ENCODE data around the gene ADGRF1.

Gene ADGRF1

GRCh38 chr6:47022191-47022590 is 19.9 kb downstream of the ADGRF1 start:
- Histone ChIP-seq H3K9me3 (ENCODE audit: low read depth, low read length) (no peaks in the 10 kb centered on the region), H3K9ac (ENCODE audit: insufficient read length) (no peak overlapping the region), H3K27ac (no peak overlapping the region), H3K4me3 (no peak overlapping the region), H3K36me3 (ENCODE audit: insufficient read depth, low read length) (no peaks in the 10 kb centered on the region)
- no peak for DNase-seq (ENCODE audit: low read depth, low spot score)
- TF ChIP-seq EZH2 (IDR thresholded peaks at IDR 0.05) = no peak
- TF ChIP-seq POLR2AphosphoS5 (IDR thresholded peaks at IDR 0.05; ENCODE audit: borderline replicate concordance, low read depth, low read length) = no peak
- no peak for TF ChIP-seq FOXP2 (optimal IDR thresholded peaks at IDR 0.05; ENCODE audit: control extremely low read depth, extremely low read length, insufficient read depth)

- TF ChIP-seq POLR2AphosphoS5 (IDR thresholded peaks at IDR 0.05; ENCODE audit: borderline replicate concordance, low read depth, low read length) = no peak
- no peak for TF ChIP-seq FOXP2 (optimal IDR thresholded peaks at IDR 0.05; ENCODE audit: control extremely low read depth, extremely low read length, insufficient read depth)
- TF ChIP-seq EZH2 (IDR thresholded peaks at IDR 0.05) = no peak
- Histone ChIP-seq H3K4me3 (no peak overlapping the region), H3K36me3 (ENCODE audit: insufficient read depth, low read length) (no peaks in the 10 kb centered on the region), H3K9ac (ENCODE audit: insufficient read length) (no peak overlapping the region), H3K27ac (no peak overlapping the region), H3K9me3 (ENCODE audit: low read depth, low read length) (no peaks in the 10 kb centered on the region)
- DNase-seq (ENCODE audit: low read depth, low spot score) = no peak
These were observed 22.2 kb downstream of the ADGRF1 start for GRCh38 chr6:47019941-47020340.

- no peaks in the 10 kb centered on the region for H3K36me3 ChIP-seq (ENCODE audit: insufficient read depth, low read length)
- no peaks in the 10 kb centered on the region for H3K9me3 ChIP-seq (ENCODE audit: low read depth, low read length)
- H3K4me3 ChIP-seq = no peak overlapping the region
- H3K27ac ChIP-seq = no peak overlapping the region
- DNase-seq (ENCODE audit: low read depth, low spot score) = no peak
- no peak for TF ChIP-seq FOXP2 (optimal IDR thresholded peaks at IDR 0.05; ENCODE audit: control extremely low read depth, extremely low read length, insufficient read depth)
- H3K9ac ChIP-seq (ENCODE audit: insufficient read length) = no peak overlapping the region
These were observed 25.2 kb downstream of the ADGRF1 start for GRCh38 chr6:47016909-47017308.

GRCh38 chr6:47016261-47016660 is 25.9 kb downstream of the ADGRF1 start:
- TF ChIP-seq EZH2 (IDR thresholded peaks at IDR 0.05) (no peak), FOXP2 (optimal IDR thresholded peaks at IDR 0.05; ENCODE audit: control extremely low read depth, extremely low read length, insufficient read depth) (no peak), POLR2AphosphoS5 (IDR thresholded peaks at IDR 0.05; ENCODE audit: borderline replicate concordance, low read depth, low read length) (no peak)
- H3K4me3 ChIP-seq = no peak overlapping the region
- no peak overlapping the region for H3K9ac ChIP-seq (ENCODE audit: insufficient read length)
- H3K27ac ChIP-seq = no peak overlapping the region
- no peaks in the 10 kb centered on the region for H3K9me3 ChIP-seq (ENCODE audit: low read depth, low read length)
- no peaks in the 10 kb centered on the region for H3K36me3 ChIP-seq (ENCODE audit: insufficient read depth, low read length)
- DNase-seq (ENCODE audit: low read depth, low spot score) = no peak

GRCh38 chr6:47014401-47014800 is 27.7 kb downstream of the ADGRF1 start:
- Histone ChIP-seq H3K4me3 (no peak overlapping the region), H3K36me3 (ENCODE audit: insufficient read depth, low read length) (no peaks in the 10 kb centered on the region), H3K27ac (no peak overlapping the region), H3K9me3 (ENCODE audit: low read depth, low read length) (no peaks in the 10 kb centered on the region), H3K9ac (ENCODE audit: insufficient read length) (no peak overlapping the region)
- no peak for TF ChIP-seq EZH2 (IDR thresholded peaks at IDR 0.05)
- TF ChIP-seq POLR2AphosphoS5 (IDR thresholded peaks at IDR 0.05; ENCODE audit: borderline replicate concordance, low read depth, low read length) = no peak
- no peak for TF ChIP-seq FOXP2 (optimal IDR thresholded peaks at IDR 0.05; ENCODE audit: control extremely low read depth, extremely low read length, insufficient read depth)
- DNase-seq (ENCODE audit: low read depth, low spot score) = no peak

- H3K4me3 ChIP-seq = no peak overlapping the region
These were observed 32.5 kb downstream of the ADGRF1 start for GRCh38 chr6:47009583-47009982.

GRCh38 chr6:47008397-47008763 is 33.8 kb downstream of the ADGRF1 start:
- no peak overlapping the region for H3K4me3 ChIP-seq
- no peaks in the 10 kb centered on the region for H3K36me3 ChIP-seq (ENCODE audit: insufficient read depth, low read length)
- H3K9me3 ChIP-seq (ENCODE audit: low read depth, low read length) = no peaks in the 10 kb centered on the region
- no peak overlapping the region for H3K9ac ChIP-seq (ENCODE audit: insufficient read length)
- no peak overlapping the region for H3K27ac ChIP-seq
- no peak for TF ChIP-seq EZH2 (IDR thresholded peaks at IDR 0.05)
- no peak for TF ChIP-seq FOXP2 (optimal IDR thresholded peaks at IDR 0.05; ENCODE audit: control extremely low read depth, extremely low read length, insufficient read depth)
- no peak for TF ChIP-seq POLR2AphosphoS5 (IDR thresholded peaks at IDR 0.05; ENCODE audit: borderline replicate concordance, low read depth, low read length)
- DNase-seq (ENCODE audit: low read depth, low spot score) = no peak

More at GRCh38 chr6:47009583-47009982, 32.5 kb downstream of the ADGRF1 start:
- no peak overlapping the region for H3K27ac ChIP-seq
- no peaks in the 10 kb centered on the region for H3K9me3 ChIP-seq (ENCODE audit: low read depth, low read length)
- no peak overlapping the region for H3K9ac ChIP-seq (ENCODE audit: insufficient read length)
- no peak for DNase-seq (ENCODE audit: low read depth, low spot score)
- TF ChIP-seq EZH2 (IDR thresholded peaks at IDR 0.05) (no peak), FOXP2 (optimal IDR thresholded peaks at IDR 0.05; ENCODE audit: control extremely low read depth, extremely low read length, insufficient read depth) (no peak), POLR2AphosphoS5 (IDR thresholded peaks at IDR 0.05; ENCODE audit: borderline replicate concordance, low read depth, low read length) (no peak)
- no peaks in the 10 kb centered on the region for H3K36me3 ChIP-seq (ENCODE audit: insufficient read depth, low read length)

- TF ChIP-seq POLR2AphosphoS5 (IDR thresholded peaks at IDR 0.05; ENCODE audit: borderline replicate concordance, low read depth, low read length) (no peak), FOXP2 (optimal IDR thresholded peaks at IDR 0.05; ENCODE audit: control extremely low read depth, extremely low read length, insufficient read depth) (no peak), EZH2 (IDR thresholded peaks at IDR 0.05) (no peak)
- DNase-seq (ENCODE audit: low read depth, low spot score) = no peak
These were observed 34.3 kb downstream of the ADGRF1 start for GRCh38 chr6:47007657-47008396.

GRCh38 chr6:47005486-47005885 is 36.6 kb downstream of the ADGRF1 start:
- Histone ChIP-seq H3K4me3 (no peak overlapping the region), H3K9me3 (ENCODE audit: low read depth, low read length) (no peaks in the 10 kb centered on the region), H3K36me3 (ENCODE audit: insufficient read depth, low read length) (no peaks in the 10 kb centered on the region), H3K27ac (no peak overlapping the region), H3K9ac (ENCODE audit: insufficient read length) (no peak overlapping the region)
- TF ChIP-seq POLR2AphosphoS5 (IDR thresholded peaks at IDR 0.05; ENCODE audit: borderline replicate concordance, low read depth, low read length) (no peak), FOXP2 (optimal IDR thresholded peaks at IDR 0.05; ENCODE audit: control extremely low read depth, extremely low read length, insufficient read depth) (no peak), EZH2 (IDR thresholded peaks at IDR 0.05) (no peak)
- DNase-seq (ENCODE audit: low read depth, low spot score) = no peak

More at GRCh38 chr6:47007657-47008396, 34.3 kb downstream of the ADGRF1 start:
- no peaks in the 10 kb centered on the region for H3K9me3 ChIP-seq (ENCODE audit: low read depth, low read length)
- no peaks in the 10 kb centered on the region for H3K36me3 ChIP-seq (ENCODE audit: insufficient read depth, low read length)
- no peak overlapping the region for H3K9ac ChIP-seq (ENCODE audit: insufficient read length)
- H3K4me3 ChIP-seq = no peak overlapping the region
- no peak overlapping the region for H3K27ac ChIP-seq
